GM12892 (cell line): Measurements from ENCODE around the gene SDCCAG8.

ENCODE experiments used
- POLR2A ChIP-seq: IDR thresholded peaks from 2 replicates; pipeline ENCODE4 v1.6.1; 2011; ENCODE audit warnings: low read depth, low read length, control low read depth
- POLR2AphosphoS5 ChIP-seq: IDR thresholded peaks from 2 replicates; pipeline ENCODE4 v1.6.1; 2011; ENCODE audit warnings: low read depth, low read length, control low read depth
- TAF1 ChIP-seq: IDR thresholded peaks from 2 replicates; pipeline ENCODE4 v1.6.1; 2011; ENCODE audit warnings: low read depth, mild to moderate bottlenecking, control low read depth, low read length, borderline replicate concordance

DNA sequence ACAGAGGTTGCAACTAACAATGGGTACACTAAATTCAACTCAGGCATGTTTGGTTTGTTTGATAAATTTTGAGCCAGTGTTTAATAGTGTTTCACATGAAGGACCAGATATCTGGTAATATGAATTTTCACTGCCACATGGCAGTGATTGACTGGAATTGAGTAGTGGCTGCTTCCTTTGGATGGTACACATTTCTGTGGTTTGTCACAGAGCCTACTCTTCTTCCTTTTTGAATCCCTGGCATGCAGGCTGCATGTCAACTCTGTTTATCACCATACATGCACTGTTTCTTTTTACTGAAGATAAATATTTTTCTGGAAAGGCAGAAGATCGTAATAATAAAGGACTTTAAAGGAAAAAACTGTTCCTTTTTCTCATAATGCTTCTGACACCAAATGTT is 35.5 kb downstream of the SDCCAG8 start:
- no peak for TF ChIP-seq POLR2AphosphoS5
- TF ChIP-seq TAF1, result no peak
- TF ChIP-seq POLR2A, result no peak
